NCI-H345 treated with DMSO at 0.1 percent for 48 hours (cell line): ENCODE measurements around the gene APOL1.
"Not testable (repeated sequence)": the region's sequence is repeated elsewhere in the genome, so short reads cannot be mapped to it uniquely, and the experiment has no call there.

Experiments
- DNase-seq: peaks from one replicate; lab custom pipeline; 2025; ENCODE audit not compliant: unreplicated experiment; lab: John Stamatoyannopoulos, UW

APOL1 gene

GRCh38 chr22:36263886-36264664, 11.1 kb downstream of the APOL1 start:
- DNase-seq: not testable (repeated sequence)

- DNase-seq: no peak
These were observed 14.1 kb downstream of the APOL1 start for GRCh38 chr22:36267058-36267457.

- DNase-seq: no peak
These were observed 15.1 kb downstream of the APOL1 start for GRCh38 chr22:36267896-36268485.

GRCh38 chr22:36271231-36271630, 18.3 kb downstream of the APOL1 start:
- DNase-seq: not testable (repeated sequence)

GRCh38 chr22:36271951-36272350, 19.0 kb downstream of the APOL1 start:
- not testable (repeated sequence) for DNase-seq

GRCh38 chr22:36274531-36274930, 21.6 kb downstream of the APOL1 start:
- DNase-seq: no peak

GRCh38 chr22:36277482-36278291, 24.8 kb downstream of the APOL1 start:
- no peak for DNase-seq

GRCh38 chr22:36279219-36279666, 26.3 kb downstream of the APOL1 start:
- DNase-seq: no peak

- no peak for DNase-seq
These were observed 27.4 kb downstream of the APOL1 start for GRCh38 chr22:36280379-36280778.

GRCh38 chr22:36281781-36282327, 28.9 kb downstream of the APOL1 start:
- no peak for DNase-seq

- DNase-seq: no peak
These were observed 29.4 kb downstream of the APOL1 start for GRCh38 chr22:36282328-36282831.

GRCh38 chr22:36284171-36284571, 31.2 kb downstream of the APOL1 start:
- no peak for DNase-seq

- no peak for DNase-seq
These were observed 32.1 kb downstream of the APOL1 start for GRCh38 chr22:36285017-36285416.

- DNase-seq: no peak
These were observed 32.6 kb downstream of the APOL1 start for GRCh38 chr22:36285545-36285944.

GRCh38 chr22:36286096-36286957, 33.4 kb downstream of the APOL1 start:
- no peak for DNase-seq

GRCh38 chr22:36287881-36288515, 35.1 kb downstream of the APOL1 start:
- no peak for DNase-seq

GRCh38 chr22:36288571-36289405, 35.9 kb downstream of the APOL1 start:
- no peak for DNase-seq

GRCh38 chr22:36289406-36289870, 36.5 kb downstream of the APOL1 start:
- no peak for DNase-seq

- not testable (repeated sequence) for DNase-seq
These were observed 37.0 kb downstream of the APOL1 start for GRCh38 chr22:36289948-36290371.
